Upper lobe of right lung (tissue), 1 donor: ENCODE results near the gene CLCN7. TPM values are rescaled to one million over a fixed set of nuclear protein-coding genes. Genes with fewer than 3 reads are reported as not detected.
A peak's percentile ranks its signal among the peaks of the same experiment; 100 is the strongest.

ENCODE experiments used
- ATAC-seq: fragments of 200-7000 bp; cut with Tn5 transposase; one replicate; pipeline ENCODE4 v1.9.1; 2020; ENCODE audit warnings: mild to moderate bottlenecking, moderate library complexity
- DNase-seq: peaks from one replicate; pipeline ENCODE4 v3.0.0-alpha.2; 2020
- H3K27ac ChIP-seq: fragments of 200-600 bp; one replicate; pipeline ENCODE4 v1.8.0; 2022
- H3K27me3 ChIP-seq: fragments of 200-600 bp; one replicate; pipeline ENCODE4 v1.8.0; 2022; ENCODE audit warnings: mild to moderate bottlenecking
- H3K36me3 ChIP-seq: fragments of 200-600 bp; one replicate; pipeline ENCODE4 v1.8.0; 2022
- H3K4me1 ChIP-seq: fragments of 200-600 bp; one replicate; pipeline ENCODE4 v1.8.0; 2022
- H3K4me3 ChIP-seq: fragments of 200-600 bp; one replicate; pipeline ENCODE4 v1.8.0; 2022; ENCODE audit warnings: mild to moderate bottlenecking
- H3K9me3 ChIP-seq: fragments of 200-600 bp; one replicate; pipeline ENCODE4 v1.8.0; 2022
- CTCF ChIP-seq: fragments of 200-600 bp; IDR thresholded peaks from one replicate; pipeline ENCODE4 v1.8.0; 2022; ENCODE audit warnings: antibody characterized with exemption
- intact Hi-C: fragments of 100-400 bp; cut with DNase I; formaldehyde crosslinking; loops from one replicate; pipeline ENCODE4 v1.11.0; 2022
- total RNA-seq: library from RNA; stranded (reverse); fragmentation: NEBNext Ultra II Directional; extraction: Animal tissue kit (Norgen Biotek cat#: 25700); gene quantifications from one replicate; pipeline ENCODE4 v1.2.1, GENCODE V29; 2021
- donor health status: DM: no; HTN: yes; CAD: no; lungs with severe emphysema.

CLCN7 gene
- total RNA-seq, 1 donor from 2014 or later = 138 TPM

GRCh38 chr16:1413684-1414531 is 60.9 kb downstream of the CLCN7 start:
- Histone ChIP-seq H3K4me3 (peak overlapping the region; percentile 88), H3K36me3 (peaks cover 20% of the 10 kb centered on the region), H3K27me3 (no peaks in the 10 kb centered on the region), H3K4me1 (peaks cover 8% of the 10 kb centered on the region), H3K9me3 (no peaks in the 10 kb centered on the region), H3K27ac (peak overlapping the region; percentile 83)
- DNase-seq (peak; percentile 85), ATAC-seq (peak; percentile 82)
- TF ChIP-seq CTCF = peak; percentile 67
- intact Hi-C loops = no loop called here

GRCh38 chr16:1412847-1413246 is 62.0 kb downstream of the CLCN7 start:
- no peak for DNase-seq
- H3K9me3 ChIP-seq = no peaks in the 10 kb centered on the region
- TF ChIP-seq CTCF = no peak
- H3K4me3 ChIP-seq = no peak overlapping the region
- H3K4me1 ChIP-seq = peaks cover 16% of the 10 kb centered on the region
- no peak overlapping the region for H3K27ac ChIP-seq
- ATAC-seq = no peak
- intact Hi-C loops = no loop called here
- peaks cover 20% of the 10 kb centered on the region for H3K36me3 ChIP-seq
- H3K27me3 ChIP-seq = no peaks in the 10 kb centered on the region

- H3K27me3 ChIP-seq = no peaks in the 10 kb centered on the region
- H3K36me3 ChIP-seq = peaks cover 35% of the 10 kb centered on the region
- intact Hi-C loops = no loop called here
- peak overlapping the region; percentile 53 for H3K4me3 ChIP-seq
- DNase-seq (peak; percentile 96), ATAC-seq (peak; percentile 98)
- no peak for TF ChIP-seq CTCF
- H3K27ac ChIP-seq = peak overlapping the region; percentile 24
- H3K4me1 ChIP-seq = peaks cover 16% of the 10 kb centered on the region
- H3K9me3 ChIP-seq = no peaks in the 10 kb centered on the region
Measured at GRCh38 chr16:1408171-1408837, 66.5 kb downstream of the CLCN7 start.

GRCh38 chr16:1407753-1408152 is 67.1 kb downstream of the CLCN7 start:
- no peaks in the 10 kb centered on the region for H3K9me3 ChIP-seq
- H3K36me3 ChIP-seq = peaks cover 40% of the 10 kb centered on the region
- H3K27ac ChIP-seq = no peak overlapping the region
- H3K4me3 ChIP-seq = peak overlapping the region; percentile 53
- intact Hi-C loops = no loop called here
- peaks cover 16% of the 10 kb centered on the region for H3K4me1 ChIP-seq
- no peaks in the 10 kb centered on the region for H3K27me3 ChIP-seq
- no peak for DNase-seq
- TF ChIP-seq CTCF = no peak
- ATAC-seq = peak; percentile 2

- ATAC-seq (no peak), DNase-seq (no peak)
- H3K27ac ChIP-seq = no peak overlapping the region
- no peak for TF ChIP-seq CTCF
- intact Hi-C loops = no loop called here
- no peaks in the 10 kb centered on the region for H3K27me3 ChIP-seq
- H3K9me3 ChIP-seq = no peaks in the 10 kb centered on the region
- no peak overlapping the region for H3K4me3 ChIP-seq
- peaks cover 54% of the 10 kb centered on the region for H3K36me3 ChIP-seq
- peaks cover 11% of the 10 kb centered on the region for H3K4me1 ChIP-seq
Measured at GRCh38 chr16:1403733-1404132, 71.1 kb downstream of the CLCN7 start.
